ENCODE results near the gene BAG3. TPM values are rescaled to one million over a fixed set of nuclear protein-coding genes. Genes with fewer than 3 reads are reported as not detected.

Gene BAG3
- total and polyA plus RNA-seq, 7 donors, result 10.8 to 62.4 (median 32.9) TPM

GRCh38 chr10:119644205-119644814, 6.9 kb upstream of the BAG3 start:
- Histone ChIP-seq H3K4me3 (no peak overlapping the region), H3K36me3 (no peaks in the 10 kb centered on the region), H3K27ac (no peak overlapping the region), H3K9me3 (peaks cover 0 to 3% (median 0%) of the 10 kb centered on the region in 4 donors), H3K4me1 (no peaks in the 10 kb centered on the region), H3K27me3 (no peaks in the 10 kb centered on the region)
- no peak for TF ChIP-seq POLR2AphosphoS5 (IDR thresholded peaks at IDR 0.05)
- no peak for TF ChIP-seq EP300 (IDR thresholded peaks at IDR 0.05)
- no peak for TF ChIP-seq CTCF (IDR thresholded peaks at IDR 0.05)
- no peak for TF ChIP-seq POLR2A (IDR thresholded peaks at IDR 0.05)
- intact Hi-C loops (cut with DNase I), result no loop called here
- DNase-seq, result no peak
- WGBS, 2 donors, result 75 to 79% methylated on average over 15 of the region's 15 CpGs

GRCh38 chr10:119644994-119645393, 6.2 kb upstream of the BAG3 start:
- intact Hi-C loops (cut with DNase I), result no loop called here
- 94 to 97% methylated on average over 3 of the region's 3 CpGs for WGBS, 2 donors
- Histone ChIP-seq H3K9me3 (peaks cover 0 to 3% (median 0%) of the 10 kb centered on the region in 4 donors), H3K4me3 (no peak overlapping the region), H3K36me3 (no peaks in the 10 kb centered on the region), H3K27me3 (no peaks in the 10 kb centered on the region), H3K27ac (no peak overlapping the region), H3K4me1 (peaks cover 0 to under 1% (median 0%) of the 10 kb centered on the region in 4 donors)
- TF ChIP-seq CTCF (IDR thresholded peaks at IDR 0.05) (no peak), EP300 (IDR thresholded peaks at IDR 0.05) (no peak), POLR2AphosphoS5 (IDR thresholded peaks at IDR 0.05) (no peak), POLR2A (IDR thresholded peaks at IDR 0.05) (no peak)
- DNase-seq, result no peak

- TF ChIP-seq CTCF (IDR thresholded peaks at IDR 0.05) (no peak), POLR2A (IDR thresholded peaks at IDR 0.05) (no peak)
- intact Hi-C loops (cut with DNase I), result loop anchor here (2.0 to 5.0 kb wide), 2 partner anchors 53 to 108 kb away; partner anchors contain the start of genes RGS10 and TIAL1
- 95 to 98% methylated on average over 1 of the region's 1 CpG for WGBS, 2 donors
- H3K27ac ChIP-seq, result peak overlapping the region; percentile 98 to 100 (median 99)
- no peaks in the 10 kb centered on the region for H3K36me3 ChIP-seq
- DNase-seq, result no peak
- no peaks in the 10 kb centered on the region for H3K27me3 ChIP-seq
- H3K9me3 ChIP-seq, result no peaks in the 10 kb centered on the region
- H3K4me1 ChIP-seq, result peaks cover 0 to 33% (median 21%) of the 10 kb centered on the region in 4 donors
- no peak overlapping the region for H3K4me3 ChIP-seq
Measured at GRCh38 chr10:119650062-119650461, 1.1 kb upstream of the BAG3 start.

GRCh38 chr10:119651514-119652360, 557 bp downstream of the BAG3 start:
- peak overlapping the region; percentile 94 to 99 (median 96) for H3K4me3 ChIP-seq
- 2 to 3% methylated on average over 107 of the region's 107 CpGs for WGBS, 2 donors
- H3K27ac ChIP-seq, result peak overlapping the region; percentile 98 to 100 (median 99)
- H3K9me3 ChIP-seq, result no peaks in the 10 kb centered on the region
- intact Hi-C loops (cut with DNase I), result loop anchor here (2.0 to 5.0 kb wide), 2 partner anchors 55 to 109 kb away; partner anchors contain the start of genes RGS10 and TIAL1
- TF ChIP-seq EP300 (IDR thresholded peaks at IDR 0.05) (no peak), POLR2AphosphoS5 (IDR thresholded peaks at IDR 0.05) (no peak), CTCF (IDR thresholded peaks at IDR 0.05) (no peak), POLR2A (IDR thresholded peaks at IDR 0.05) (no peak)
- no peaks in the 10 kb centered on the region for H3K36me3 ChIP-seq
- H3K27me3 ChIP-seq, result no peaks in the 10 kb centered on the region
- peak; percentile 69 for DNase-seq
- peaks cover 0 to 46% (median 37%) of the 10 kb centered on the region in 4 donors for H3K4me1 ChIP-seq
